ENCODE results near the gene OIT3. TPM values are rescaled to one million over a fixed set of nuclear protein-coding genes. Genes with fewer than 3 reads are reported as not detected.
A peak's percentile ranks its signal among the peaks of the same experiment; 100 is the strongest.

OIT3 gene
- total and polyA plus RNA-seq, 8 donors: 0.05 to 2.0 (median 0.45) TPM; not detected in 3

- DNase-seq: no peak
These were observed 50.1 kb downstream of the OIT3 start for GRCh38 chr10:72943498-72944234.

GRCh38 chr10:72946963-72947362, 53.4 kb downstream of the OIT3 start:
- no peak overlapping the region for H3K27ac ChIP-seq
- DNase-seq: no peak
- H3K9me3 ChIP-seq: no peaks in the 10 kb centered on the region
- WGBS, 5 donors: 85 to 97% (median 92%) methylated on average over 1 of the region's 1 CpG
- TF ChIP-seq POLR2A (IDR thresholded peaks at IDR 0.05) (no peak), EP300 (IDR thresholded peaks at IDR 0.05) (no peak), CTCF (IDR thresholded peaks at IDR 0.05) (no peak), POLR2AphosphoS5 (IDR thresholded peaks at IDR 0.05) (no peak)
- no peaks in the 10 kb centered on the region for H3K4me1 ChIP-seq
- no peaks in the 10 kb centered on the region for H3K27me3 ChIP-seq
- intact Hi-C loops (cut with DNase I; ENCODE audit: low total_unique reads): no loop called here
- no peaks in the 10 kb centered on the region for H3K36me3 ChIP-seq
- no peak overlapping the region for H3K4me3 ChIP-seq

More at GRCh38 chr10:72943498-72944234, 50.1 kb downstream of the OIT3 start:
- 50 to 63% (median 59%) methylated on average over 2 of the region's 2 CpGs for WGBS, 5 donors
- Histone ChIP-seq H3K27ac (no peak overlapping the region), H3K27me3 (no peaks in the 10 kb centered on the region), H3K36me3 (no peaks in the 10 kb centered on the region), H3K4me3 (no peak overlapping the region), H3K4me1 (no peaks in the 10 kb centered on the region), H3K9me3 (no peaks in the 10 kb centered on the region)
- TF ChIP-seq POLR2A (IDR thresholded peaks at IDR 0.05): no peak
- TF ChIP-seq EP300 (IDR thresholded peaks at IDR 0.05): no peak
- TF ChIP-seq CTCF (IDR thresholded peaks at IDR 0.05): no peak
- no peak for TF ChIP-seq POLR2AphosphoS5 (IDR thresholded peaks at IDR 0.05)
- intact Hi-C loops (cut with DNase I; ENCODE audit: low total_unique reads): no loop called here

- H3K4me3 ChIP-seq: no peak overlapping the region
- H3K36me3 ChIP-seq: no peaks in the 10 kb centered on the region
- no peaks in the 10 kb centered on the region for H3K9me3 ChIP-seq
- WGBS, 5 donors: 38 to 58% (median 55%) methylated on average over 6 of the region's 6 CpGs
- TF ChIP-seq CTCF (IDR thresholded peaks at IDR 0.05): no peak
- TF ChIP-seq POLR2AphosphoS5 (IDR thresholded peaks at IDR 0.05): no peak
- TF ChIP-seq EP300 (IDR thresholded peaks at IDR 0.05): no peak
- no peak for TF ChIP-seq POLR2A (IDR thresholded peaks at IDR 0.05)
- intact Hi-C loops (cut with DNase I; ENCODE audit: low total_unique reads): no loop called here
- no peak for DNase-seq
- H3K27ac ChIP-seq: no peak overlapping the region
- no peaks in the 10 kb centered on the region for H3K4me1 ChIP-seq
- H3K27me3 ChIP-seq: peaks cover 0 to 3% (median 0%) of the 10 kb centered on the region in 3 donors
These were observed 55.2 kb downstream of the OIT3 start for GRCh38 chr10:72948762-72949161.

GRCh38 chr10:72951760-72952159, 58.2 kb downstream of the OIT3 start:
- no peaks in the 10 kb centered on the region for H3K36me3 ChIP-seq
- peaks cover 0 to 5% (median 0%) of the 10 kb centered on the region in 3 donors for H3K27me3 ChIP-seq
- no peak overlapping the region for H3K4me3 ChIP-seq
- intact Hi-C loops (cut with DNase I; ENCODE audit: low total_unique reads): no loop called here
- H3K4me1 ChIP-seq: no peaks in the 10 kb centered on the region
- DNase-seq: peak in 1 of 2 donors; percentile 33
- H3K9me3 ChIP-seq: no peaks in the 10 kb centered on the region
- TF ChIP-seq CTCF (IDR thresholded peaks at IDR 0.05): no peak
- no peak overlapping the region for H3K27ac ChIP-seq
- 27 to 48% (median 38%) methylated on average over 3 of the region's 3 CpGs for WGBS, 5 donors
